Activated CD8-positive, alpha-beta memory T cell treated with anti-CD3 and anti-CD28 coated beads, Interleukin-2, amount 10 ng/mL, durations not matched to agents 7 days and 5 days (primary cell): ENCODE measurements around the gene SPAST. TPM values are rescaled to one million over a fixed set of nuclear protein-coding genes. Genes with fewer than 3 reads are reported as not detected.
"Not testable (repeated sequence)": the region's sequence is repeated elsewhere in the genome, so short reads cannot be mapped to it uniquely, and the experiment has no call there.

Source experiments
- ATAC-seq: fragments of 150-1000 bp; cut with Tn5 transposase; one replicate; pipeline ENCODE4 v1.10.0; 2021; ENCODE audit warnings: moderate library complexity
- CTCF ChIA-PET: fragments of 350-600 bp; sonication (Branson Sonifier 250); formaldehyde crosslinking; loops from one replicate; lab custom pipeline; 2021; ENCODE audit warnings: antibody characterized with exemption; lab: Charles Lee
- DNase-seq: peaks from one replicate; pipeline ENCODE4 v3.0.0-alpha.2; 2020
- H3K27ac Mint-ChIP-seq: one replicate; pipeline ENCODE4 v1.8.0; 2021; ENCODE audit warnings: mild to moderate bottlenecking, mixed read lengths
- H3K27me3 Mint-ChIP-seq: one replicate; pipeline ENCODE4 v1.8.0; 2021; ENCODE audit warnings: mixed read lengths
- H3K36me3 Mint-ChIP-seq: one replicate; pipeline ENCODE4 v1.8.0; 2021; ENCODE audit warnings: mild to moderate bottlenecking, mixed read lengths
- H3K4me1 Mint-ChIP-seq: one replicate; pipeline ENCODE4 v1.8.0; 2021; ENCODE audit warnings: mixed read lengths
- H3K4me3 Mint-ChIP-seq: one replicate; pipeline ENCODE4 v1.8.0; 2021; ENCODE audit warnings: mild to moderate bottlenecking, moderate library complexity, mixed read lengths
- H3K9me3 Mint-ChIP-seq: one replicate; pipeline ENCODE4 v1.8.0; 2022; ENCODE audit warnings: low read depth, mixed read lengths
- total RNA-seq, 2 experiments: library from RNA; stranded (reverse); gene quantifications; one replicate each; pipeline ENCODE4 v1.2.3, GENCODE V29; 2021

Gene SPAST
- total RNA-seq, 2 experiments from 2014 or later, result 17.3 to 20.4 TPM

- ATAC-seq (no peak), DNase-seq (peak; percentile 51)
- Mint-ChIP-seq H3K36me3 (peaks cover 5% of the 10 kb centered on the region), H3K27me3 (no peaks in the 10 kb centered on the region), H3K27ac (peak overlapping the region; percentile 88), H3K4me1 (peaks cover 23% of the 10 kb centered on the region), H3K4me3 (peak overlapping the region; percentile 90), H3K9me3 (no peaks in the 10 kb centered on the region)
- CTCF ChIA-PET, result interaction anchor here (0.6 to 2.9 kb wide), 7 partner anchors 9 to 523 kb away, joined by 3 to 21 read pairs (median 7); partner anchors contain the start of genes DPY30 and SLC30A6
These were observed 755 bp downstream of the SPAST start for GRCh38 chr2:32064021-32064601.

GRCh38 chr2:32064713-32065112 is 1.4 kb downstream of the SPAST start:
- peak overlapping the region; percentile 88 for H3K27ac Mint-ChIP-seq
- H3K4me1 Mint-ChIP-seq, result peaks cover 23% of the 10 kb centered on the region
- H3K4me3 Mint-ChIP-seq, result peak overlapping the region; percentile 90
- DNase-seq, result no peak
- no peaks in the 10 kb centered on the region for H3K27me3 Mint-ChIP-seq
- ATAC-seq, result no peak
- H3K36me3 Mint-ChIP-seq, result peaks cover 5% of the 10 kb centered on the region
- CTCF ChIA-PET, result interaction anchor here (1.2 to 2.9 kb wide), 3 partner anchors 9 to 101 kb away, joined by 5 to 21 read pairs (median 9); partner anchors contain the start of genes DPY30 and SLC30A6
- no peaks in the 10 kb centered on the region for H3K9me3 Mint-ChIP-seq

- no peak for DNase-seq
- Mint-ChIP-seq H3K4me1 (peaks cover 18% of the 10 kb centered on the region), H3K4me3 (no peak overlapping the region), H3K36me3 (peaks cover 13% of the 10 kb centered on the region), H3K9me3 (no peaks in the 10 kb centered on the region), H3K27ac (no peak overlapping the region), H3K27me3 (no peaks in the 10 kb centered on the region)
- no peak for ATAC-seq
- CTCF ChIA-PET, result no interaction called here
These were observed 4.2 kb downstream of the SPAST start for GRCh38 chr2:32067549-32067948.

- ATAC-seq (no peak), DNase-seq (no peak)
- H3K27ac Mint-ChIP-seq, result no peak overlapping the region
- no peak overlapping the region for H3K4me3 Mint-ChIP-seq
- H3K36me3 Mint-ChIP-seq, result peaks cover 11% of the 10 kb centered on the region
- H3K27me3 Mint-ChIP-seq, result no peaks in the 10 kb centered on the region
- H3K9me3 Mint-ChIP-seq, result no peaks in the 10 kb centered on the region
- CTCF ChIA-PET, result interaction anchor here (0.7 to 2.9 kb wide), 3 partner anchors 9 to 11 kb away, joined by 3 to 9 read pairs (median 4); partner anchors contain the start of gene SPAST
- H3K4me1 Mint-ChIP-seq, result no peaks in the 10 kb centered on the region
These were observed 10.8 kb downstream of the SPAST start for GRCh38 chr2:32074134-32074506.

- H3K27ac Mint-ChIP-seq, result no peak overlapping the region
- ATAC-seq (no peak), DNase-seq (no peak)
- H3K4me3 Mint-ChIP-seq, result no peak overlapping the region
- H3K9me3 Mint-ChIP-seq, result no peaks in the 10 kb centered on the region
- peaks cover 15% of the 10 kb centered on the region for H3K36me3 Mint-ChIP-seq
- H3K27me3 Mint-ChIP-seq, result no peaks in the 10 kb centered on the region
- CTCF ChIA-PET, result no interaction called here
- no peaks in the 10 kb centered on the region for H3K4me1 Mint-ChIP-seq
These were observed 32.3 kb downstream of the SPAST start for GRCh38 chr2:32095671-32096070.

GRCh38 chr2:32108111-32108510 is 44.8 kb downstream of the SPAST start:
- ATAC-seq (no peak), DNase-seq (no peak)
- H3K27me3 Mint-ChIP-seq, result no peaks in the 10 kb centered on the region
- H3K27ac Mint-ChIP-seq, result no peak overlapping the region
- H3K4me1 Mint-ChIP-seq, result no peaks in the 10 kb centered on the region
- H3K36me3 Mint-ChIP-seq, result peaks cover 38% of the 10 kb centered on the region
- CTCF ChIA-PET, result no interaction called here
- no peak overlapping the region for H3K4me3 Mint-ChIP-seq
- H3K9me3 Mint-ChIP-seq, result peaks cover 2% of the 10 kb centered on the region

- no peak for DNase-seq
- H3K4me3 Mint-ChIP-seq, result no peak overlapping the region
- CTCF ChIA-PET, result no interaction called here
- peaks cover 13% of the 10 kb centered on the region for H3K36me3 Mint-ChIP-seq
- H3K4me1 Mint-ChIP-seq, result peaks cover 14% of the 10 kb centered on the region
- H3K27ac Mint-ChIP-seq, result no peak overlapping the region
- no peaks in the 10 kb centered on the region for H3K27me3 Mint-ChIP-seq
- no peak for ATAC-seq
- no peaks in the 10 kb centered on the region for H3K9me3 Mint-ChIP-seq
These were observed 54.7 kb downstream of the SPAST start for GRCh38 chr2:32118055-32118454.

GRCh38 chr2:32119161-32119560 is 55.8 kb downstream of the SPAST start:
- H3K27ac Mint-ChIP-seq, result no peak overlapping the region
- DNase-seq (no peak), ATAC-seq (no peak)
- H3K9me3 Mint-ChIP-seq, result no peaks in the 10 kb centered on the region
- peaks cover 18% of the 10 kb centered on the region for H3K36me3 Mint-ChIP-seq
- CTCF ChIA-PET, result no interaction called here
- H3K27me3 Mint-ChIP-seq, result no peaks in the 10 kb centered on the region
- no peak overlapping the region for H3K4me3 Mint-ChIP-seq
- peaks cover 14% of the 10 kb centered on the region for H3K4me1 Mint-ChIP-seq

- Mint-ChIP-seq H3K27me3 (no peaks in the 10 kb centered on the region), H3K36me3 (peaks cover 27% of the 10 kb centered on the region), H3K9me3 (no peaks in the 10 kb centered on the region), H3K27ac (no peak overlapping the region), H3K4me1 (peaks cover 14% of the 10 kb centered on the region), H3K4me3 (no peak overlapping the region)
- ATAC-seq, result no peak
- CTCF ChIA-PET, result no interaction called here
- DNase-seq, result no peak
These were observed 61.3 kb downstream of the SPAST start for GRCh38 chr2:32124660-32125059.

GRCh38 chr2:32128636-32129035 is 65.3 kb downstream of the SPAST start:
- no peak overlapping the region for H3K27ac Mint-ChIP-seq
- peaks cover 21% of the 10 kb centered on the region for H3K36me3 Mint-ChIP-seq
- DNase-seq (no peak), ATAC-seq (no peak)
- H3K9me3 Mint-ChIP-seq, result no peaks in the 10 kb centered on the region
- no peak overlapping the region for H3K4me3 Mint-ChIP-seq
- CTCF ChIA-PET, result no interaction called here
- no peaks in the 10 kb centered on the region for H3K27me3 Mint-ChIP-seq
- H3K4me1 Mint-ChIP-seq, result no peaks in the 10 kb centered on the region

GRCh38 chr2:32129086-32129485 is 65.7 kb downstream of the SPAST start:
- CTCF ChIA-PET, result no interaction called here

GRCh38 chr2:32135409-32135808 is 72.1 kb downstream of the SPAST start:
- Mint-ChIP-seq H3K27me3 (no peaks in the 10 kb centered on the region), H3K4me3 (no peak overlapping the region), H3K4me1 (no peaks in the 10 kb centered on the region), H3K9me3 (no peaks in the 10 kb centered on the region), H3K36me3 (peaks cover 17% of the 10 kb centered on the region), H3K27ac (no peak overlapping the region)
- DNase-seq, result no peak
- ATAC-seq, result no peak
- CTCF ChIA-PET, result no interaction called here

More at GRCh38 chr2:32129086-32129485, 65.7 kb downstream of the SPAST start:
- Mint-ChIP-seq H3K27me3 (no peaks in the 10 kb centered on the region), H3K36me3 (peaks cover 20% of the 10 kb centered on the region), H3K9me3 (no peaks in the 10 kb centered on the region), H3K4me1 (no peaks in the 10 kb centered on the region), H3K4me3 (no peak overlapping the region), H3K27ac (no peak overlapping the region)
- ATAC-seq (no peak), DNase-seq (no peak)

- peaks cover 16% of the 10 kb centered on the region for H3K36me3 Mint-ChIP-seq
- no peaks in the 10 kb centered on the region for H3K4me1 Mint-ChIP-seq
- no peaks in the 10 kb centered on the region for H3K27me3 Mint-ChIP-seq
- H3K9me3 Mint-ChIP-seq, result no peaks in the 10 kb centered on the region
- no peak for ATAC-seq
- no peak overlapping the region for H3K4me3 Mint-ChIP-seq
- no peak for DNase-seq
- no peak overlapping the region for H3K27ac Mint-ChIP-seq
- CTCF ChIA-PET, result no interaction called here
These were observed 72.7 kb downstream of the SPAST start for GRCh38 chr2:32136097-32136496.

GRCh38 chr2:32151544-32151943 is 88.2 kb downstream of the SPAST start:
- H3K27ac Mint-ChIP-seq, H3K4me1 Mint-ChIP-seq, ATAC-seq, H3K27me3 Mint-ChIP-seq, H3K9me3 Mint-ChIP-seq, DNase-seq, H3K4me3 Mint-ChIP-seq: not testable (repeated sequence)
- H3K36me3 Mint-ChIP-seq, result peaks cover 11% of the 10 kb centered on the region
- CTCF ChIA-PET, result interaction anchor here (1.3 kb wide), 1 partner anchor 10 kb away, joined by 3 read pairs; no protein-coding TSS in a partner anchor
